ENCODE measurements around the gene NCAPG2.

The NCAPG2 gene

DNA sequence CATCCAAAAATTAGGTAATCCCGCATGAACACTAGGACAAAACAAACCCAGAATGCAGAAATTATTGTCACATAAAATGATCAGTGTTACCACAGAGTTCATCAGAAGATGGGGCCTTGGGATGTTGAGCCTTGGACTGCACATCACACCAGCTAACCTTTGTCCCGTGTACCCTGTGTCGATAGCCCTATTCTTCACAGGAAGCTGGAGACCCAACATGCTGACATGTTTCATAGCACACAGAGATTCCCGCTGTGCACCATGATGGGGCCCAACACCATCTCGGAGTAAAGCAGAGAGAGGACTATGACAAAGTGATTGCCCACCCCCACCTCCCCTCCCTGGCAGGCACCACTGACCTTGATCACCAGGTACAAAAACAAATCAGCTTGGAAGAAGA is 121.5 kb downstream of the NCAPG2 start:
- no peak for FAIRE-seq
- no peak for DNase-seq (ENCODE audit: insufficient read length, low spot score)

DNA sequence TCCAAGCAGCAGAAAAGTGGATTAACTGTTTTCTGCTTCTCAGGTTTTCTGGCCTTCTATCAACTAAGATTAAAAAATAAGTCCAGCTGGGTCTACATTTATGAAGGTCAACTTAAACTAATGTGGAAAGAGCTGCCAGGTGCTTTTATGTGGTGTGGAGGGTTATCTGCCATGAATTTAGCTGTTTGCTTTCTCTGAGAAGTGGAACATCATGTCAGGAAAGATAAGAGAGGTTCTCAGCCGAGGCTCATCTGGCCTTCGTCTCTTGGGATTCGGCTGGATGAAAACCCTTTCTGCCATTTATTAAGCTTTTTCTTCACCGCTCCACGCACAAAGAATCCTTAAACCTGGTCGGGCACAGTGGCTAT is 122.5 kb downstream of the NCAPG2 start:
- FAIRE-seq (no peak), DNase-seq (ENCODE audit: insufficient read length, low spot score) (no peak)

DNA sequence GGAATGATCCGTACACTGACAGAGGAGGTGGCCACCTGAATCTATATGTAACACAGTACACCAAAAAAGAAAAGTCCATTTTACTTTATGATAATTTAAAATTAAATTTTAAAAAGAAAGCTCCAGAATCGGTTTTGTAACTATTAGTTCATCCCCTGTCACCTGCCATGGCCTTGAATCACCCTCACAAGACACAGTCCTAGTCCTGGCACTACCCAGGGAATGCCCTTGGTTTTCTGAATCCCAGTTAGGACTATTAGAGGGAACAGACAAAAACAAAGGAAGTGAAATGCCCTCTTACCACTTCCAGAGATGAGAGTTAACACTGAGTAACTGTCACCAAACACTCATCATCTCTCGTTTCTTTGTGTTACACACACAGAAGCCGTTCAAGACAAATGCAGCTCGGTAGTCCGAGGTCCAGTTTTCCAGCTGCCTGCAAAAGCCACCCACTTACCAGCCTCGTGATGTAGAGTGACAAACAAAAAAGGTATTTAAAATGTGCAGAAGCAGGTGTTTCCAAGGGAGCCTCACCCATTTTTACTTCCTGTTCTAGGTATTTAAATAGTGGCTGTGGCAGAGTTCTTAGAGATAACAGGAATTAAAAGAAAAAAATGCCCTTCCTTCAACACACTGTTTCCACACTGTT is 123.0 kb downstream of the NCAPG2 start:
- DNase-seq (ENCODE audit: insufficient read length, low spot score) (no peak), FAIRE-seq (no peak)

Data from GM19239 (cell line).